NK-92 (cell line): ENCODE data around the gene ELAVL2.

ENCODE experiments used
- DNase-seq: peaks from one replicate; lab custom pipeline; 2025; ENCODE audit not compliant: unreplicated experiment; lab: John Stamatoyannopoulos, UW

ELAVL2 gene

GRCh38 chr9:23821375-23822181 lies 4.5 kb downstream of the ELAVL2 start:
- no peak for DNase-seq

- DNase-seq, result no peak
Measured at GRCh38 chr9:23820451-23821374, 5.3 kb downstream of the ELAVL2 start.

- no peak for DNase-seq
Measured at GRCh38 chr9:23819403-23819802, 6.6 kb downstream of the ELAVL2 start.

- no peak for DNase-seq
Measured at GRCh38 chr9:23814243-23814642, 11.8 kb downstream of the ELAVL2 start.

- no peak for DNase-seq
Measured at GRCh38 chr9:23812673-23813072, 13.4 kb downstream of the ELAVL2 start.

GRCh38 chr9:23811633-23812032 lies 14.4 kb downstream of the ELAVL2 start:
- no peak for DNase-seq

- no peak for DNase-seq
Measured at GRCh38 chr9:23803216-23803615, 22.8 kb downstream of the ELAVL2 start.

GRCh38 chr9:23801523-23801922 lies 24.5 kb downstream of the ELAVL2 start:
- DNase-seq, result no peak

- DNase-seq, result no peak
Measured at GRCh38 chr9:23799521-23799920, 26.5 kb downstream of the ELAVL2 start.

GRCh38 chr9:23798325-23798724 lies 27.7 kb downstream of the ELAVL2 start:
- DNase-seq, result no peak

GRCh38 chr9:23796209-23796608 lies 29.8 kb downstream of the ELAVL2 start:
- DNase-seq, result no peak

- no peak for DNase-seq
Measured at GRCh38 chr9:23790351-23791260, 35.4 kb downstream of the ELAVL2 start.

GRCh38 chr9:23789529-23790254 lies 36.3 kb downstream of the ELAVL2 start:
- no peak for DNase-seq

GRCh38 chr9:23784962-23785361 lies 41.1 kb downstream of the ELAVL2 start:
- no peak for DNase-seq

- DNase-seq, result no peak
Measured at GRCh38 chr9:23783509-23783908, 42.5 kb downstream of the ELAVL2 start.

- DNase-seq, result no peak
Measured at GRCh38 chr9:23779220-23779619, 46.8 kb downstream of the ELAVL2 start.

- DNase-seq, result no peak
Measured at GRCh38 chr9:23777328-23777727, 48.7 kb downstream of the ELAVL2 start.

- no peak for DNase-seq
Measured at GRCh38 chr9:23775549-23775948, 50.5 kb downstream of the ELAVL2 start.

GRCh38 chr9:23774266-23774665 lies 51.8 kb downstream of the ELAVL2 start:
- DNase-seq, result no peak

- no peak for DNase-seq
Measured at GRCh38 chr9:23772385-23772783, 53.7 kb downstream of the ELAVL2 start.
